ENCODE data around the gene ELMO1. TPM values are rescaled to one million over a fixed set of nuclear protein-coding genes. Genes with fewer than 3 reads are reported as not detected.

Gene ELMO1
- total and polyA plus RNA-seq, 10 of the 15 experiments (the other 5 are each of a cell fraction or from before 2014, with no cell fraction given), result 22.6 to 85.9 (median 56.6) TPM

- FAIRE-seq, result no peak
- no peak for ATAC-seq
These were observed 524.7 kb downstream of the ELMO1 start for GRCh38 chr7:36923943-36924436.

More at GRCh38 chr7:36923943-36924436, 524.7 kb downstream of the ELMO1 start:
- H3K27me3 ChIP-seq (replicated peaks in 1 of 2; ENCODE audit: control insufficient read depth in 2 of 2, insufficient read depth in 2 of 2, low read length in 1 of 2), result no peaks in the 10 kb centered on the region
- in situ Hi-C loops (cut with MboI), result no loop called here
- H2AFZ ChIP-seq (ENCODE audit: control insufficient read depth, low read depth, low read length), result no peak overlapping the region
- TF ChIP-seq RUNX3 (IDR thresholded peaks at IDR 0.05; ENCODE audit: low read length) (no peak), ATF7 (IDR thresholded peaks at IDR 0.05; ENCODE audit: low read depth) (no peak), IRF4 (IDR thresholded peaks at IDR 0.05; ENCODE audit: low read depth, low read length) (no peak), MYB (IDR thresholded peaks at IDR 0.05; ENCODE audit: borderline replicate concordance, low read depth, low read length) (no peak), E4F1 (IDR thresholded peaks at IDR 0.05; ENCODE audit: borderline replicate concordance, partially characterized antibody) (no peak), SIN3A (IDR thresholded peaks at IDR 0.05; ENCODE audit: low read depth, low read length) (no peak), YBX1 (IDR thresholded peaks at IDR 0.05) (no peak), POU2F2 (IDR thresholded peaks at IDR 0.05; ENCODE audit: borderline replicate concordance, low read depth, low read length) (no peak), CHD2 (IDR thresholded peaks at IDR 0.05; ENCODE audit: borderline replicate concordance, low read depth, low read length) (no peak), RAD51 (IDR thresholded peaks at IDR 0.05) (no peak), TBL1XR1 (IDR thresholded peaks at IDR 0.05; ENCODE audit: low read depth, low read length) (no peak), DPF2 (IDR thresholded peaks at IDR 0.05) (no peak), RFX5 (IDR thresholded peaks at IDR 0.05; ENCODE audit: low read depth, low read length) (no peak), LARP7 (IDR thresholded peaks at IDR 0.05) (no peak)
- WGBS (ENCODE audit: insufficient coverage, insufficient replicate concordance, low lambda C conversion rate, missing lambda C conversion rate), result 67% methylated on average over 3 of the region's 3 CpGs
- H3K9ac ChIP-seq (ENCODE audit: control insufficient read depth, insufficient read depth, low read length), result no peak overlapping the region
- SMC1A ChIA-PET (ENCODE audit: uncharacterized antibody, unreplicated experiment), result interaction anchor here (0.6 to 1.4 kb wide), 5 partner anchors 8 to 100 kb away, joined by 3 to 4 read pairs (median 3); no protein-coding TSS in a partner anchor
- RAD21 ChIA-PET (ENCODE audit: unreplicated experiment), result no interaction called here
- no peaks in the 10 kb centered on the region; the same call in 1 of the 2 replicates for H3K4me1 ChIP-seq (ENCODE audit: control insufficient read depth, insufficient read depth, low read length)
- peaks cover 3% of the 10 kb centered on the region; the same call in 1 of the 3 replicates for H3K9me3 ChIP-seq (replicated peaks; ENCODE audit: control insufficient read depth, insufficient read depth, low read length)
- no peak overlapping the region for H3K27ac ChIP-seq (ENCODE audit: control insufficient read depth, insufficient read depth)
- CTCF ChIA-PET, result interaction anchor here (0.7 to 1.7 kb wide), 4 partner anchors 8 to 63 kb away, joined by 3 to 7 read pairs (median 4); no protein-coding TSS in a partner anchor
- intact Hi-C loops (cut with micrococcal nuclease; ENCODE audit: unreplicated experiment), result no loop called here
- H3K36me3 ChIP-seq (ENCODE audit: control insufficient read depth in 2 of 2, insufficient read depth in 2 of 2, low read length in 1 of 2), result no peaks in the 10 kb centered on the region; a peak in 2 of 4 replicates
- BruUV-seq (replicated peaks), result no TSS peak
- POLR2A ChIA-PET, result no interaction called here
- no peak overlapping the region for H3K4me2 ChIP-seq (ENCODE audit: control insufficient read depth, insufficient read depth)
- H3K4me3 ChIP-seq, result no peak overlapping the region
- no peaks in the 10 kb centered on the region for H4K20me1 ChIP-seq (ENCODE audit: control insufficient read depth, insufficient read depth)
- DNase-seq (ENCODE audit: low read depth, low spot score), result no peak
- peaks cover 1% of the 10 kb centered on the region for H3K79me2 ChIP-seq (ENCODE audit: control insufficient read depth, insufficient read depth, low read length)

Data from GM12878 (cell line).